Parathyroid adenoma (tissue), 2 donors: Measurements from ENCODE around the gene G6PC2.

Experiments
- H2AFZ ChIP-seq: fragments of 300-600 bp; sonication (generic); one replicate; pipeline ENCODE4 v1.7.0; 2017; ENCODE audit warnings: antibody characterized with exemption, mild to moderate bottlenecking
- H3K27ac ChIP-seq: fragments of 300-600 bp; sonication (generic); one replicate; pipeline ENCODE4 v1.7.0; 2017
- H3K27me3 ChIP-seq: fragments of 300-600 bp; sonication (generic); one replicate; pipeline ENCODE4 v1.7.0; 2017; ENCODE audit warnings: low read length; ENCODE audit not compliant: control insufficient read depth, insufficient read depth
- H3K36me3 ChIP-seq: fragments of 300-600 bp; sonication (generic); one replicate; pipeline ENCODE4 v1.7.0; 2017; ENCODE audit warnings: low read length; ENCODE audit not compliant: control insufficient read depth, insufficient read depth
- H3K4me1 ChIP-seq: fragments of 300-600 bp; sonication (generic); one replicate; pipeline ENCODE4 v1.7.0; 2017; ENCODE audit warnings: control low read depth
- H3K4me2 ChIP-seq: fragments of 300-600 bp; sonication (generic); one replicate; pipeline ENCODE4 v1.7.0; 2017; ENCODE audit warnings: low read length
- H3K4me3 ChIP-seq: fragments of 300-600 bp; sonication (generic); one replicate; pipeline ENCODE4 v1.7.0; 2017; ENCODE audit warnings: low read depth, low read length
- H3K79me2 ChIP-seq: fragments of 300-600 bp; sonication (generic); one replicate; pipeline ENCODE4 v1.7.0; 2017; ENCODE audit warnings: control low read depth
- H3K9ac ChIP-seq: fragments of 300-600 bp; sonication (generic); one replicate; pipeline ENCODE4 v1.7.0; 2017; ENCODE audit warnings: mild to moderate bottlenecking
- H3K9me3 ChIP-seq: fragments of 300-600 bp; sonication (generic); one replicate; pipeline ENCODE4 v1.7.0; 2017; ENCODE audit warnings: low read length; ENCODE audit not compliant: control insufficient read depth
- CTCF ChIP-seq: fragments of 300-600 bp; sonication (generic); IDR thresholded peaks from one replicate; pipeline ENCODE4 v1.7.0; 2017; ENCODE audit warnings: antibody characterized with exemption, mild to moderate bottlenecking
- donor health status: primary hyperparathyroidism.

G6PC2 gene

GRCh38 chr2:168939918-168940317, 38.8 kb downstream of the G6PC2 start:
- Histone ChIP-seq H3K36me3 (no peaks in the 10 kb centered on the region), H3K27ac (no peak overlapping the region), H3K4me3 (no peak overlapping the region), H2AFZ (no peak overlapping the region), H3K9ac (no peak overlapping the region), H3K27me3 (no peaks in the 10 kb centered on the region), H3K4me1 (no peaks in the 10 kb centered on the region), H3K9me3 (no peaks in the 10 kb centered on the region), H3K79me2 (no peaks in the 10 kb centered on the region), H3K4me2 (no peak overlapping the region)
- no peak for TF ChIP-seq CTCF

- TF ChIP-seq CTCF = no peak
- H3K4me3 ChIP-seq = no peak overlapping the region
Observed at GRCh38 chr2:168941297-168941696, 40.2 kb downstream of the G6PC2 start.

DNA sequence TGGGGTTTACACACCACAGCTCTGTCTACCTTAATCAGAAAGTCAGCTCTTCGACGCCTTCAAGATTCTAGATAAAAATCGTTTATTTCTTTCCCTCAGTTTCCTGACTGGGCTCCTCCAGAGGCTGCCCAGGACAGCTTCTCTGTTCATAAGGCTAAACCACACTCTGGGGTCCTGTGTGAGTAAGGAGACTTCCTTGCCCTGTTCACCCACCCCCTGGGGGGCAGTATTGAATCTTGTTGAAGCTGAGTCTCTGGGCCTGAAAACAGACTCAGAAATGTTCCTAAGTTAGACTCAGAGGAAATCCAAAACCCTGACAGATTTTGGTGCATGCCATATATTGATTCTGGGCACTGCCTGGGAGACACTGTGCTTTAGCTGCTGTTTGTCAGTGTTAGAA, 43.0 kb downstream of the G6PC2 start:
- H3K4me3 ChIP-seq = no peak overlapping the region
- H3K9ac ChIP-seq = no peak overlapping the region
- H3K4me1 ChIP-seq = no peaks in the 10 kb centered on the region
- H3K9me3 ChIP-seq = no peaks in the 10 kb centered on the region
- no peaks in the 10 kb centered on the region for H3K27me3 ChIP-seq
- no peaks in the 10 kb centered on the region for H3K36me3 ChIP-seq
- H3K79me2 ChIP-seq = no peaks in the 10 kb centered on the region
- no peak overlapping the region for H3K27ac ChIP-seq
- TF ChIP-seq CTCF = no peak
- H3K4me2 ChIP-seq = no peak overlapping the region
- H2AFZ ChIP-seq = no peak overlapping the region

More at GRCh38 chr2:168941297-168941696, 40.2 kb downstream of the G6PC2 start:
- H3K4me1 ChIP-seq = no peaks in the 10 kb centered on the region
- H2AFZ ChIP-seq = no peak overlapping the region
- H3K36me3 ChIP-seq = no peaks in the 10 kb centered on the region
- no peaks in the 10 kb centered on the region for H3K27me3 ChIP-seq
- no peak overlapping the region for H3K9ac ChIP-seq
- H3K27ac ChIP-seq = no peak overlapping the region
- no peaks in the 10 kb centered on the region for H3K9me3 ChIP-seq
- no peak overlapping the region for H3K4me2 ChIP-seq
- no peaks in the 10 kb centered on the region for H3K79me2 ChIP-seq

GRCh38 chr2:168945508-168945907, 44.4 kb downstream of the G6PC2 start:
- H3K9ac ChIP-seq = no peak overlapping the region
- H3K79me2 ChIP-seq = no peaks in the 10 kb centered on the region
- no peak overlapping the region for H2AFZ ChIP-seq
- no peaks in the 10 kb centered on the region for H3K36me3 ChIP-seq
- H3K27ac ChIP-seq = no peak overlapping the region
- no peak for TF ChIP-seq CTCF
- no peak overlapping the region for H3K4me2 ChIP-seq
- H3K27me3 ChIP-seq = no peaks in the 10 kb centered on the region
- H3K4me3 ChIP-seq = no peak overlapping the region
- H3K4me1 ChIP-seq = no peaks in the 10 kb centered on the region
- no peaks in the 10 kb centered on the region for H3K9me3 ChIP-seq

DNA sequence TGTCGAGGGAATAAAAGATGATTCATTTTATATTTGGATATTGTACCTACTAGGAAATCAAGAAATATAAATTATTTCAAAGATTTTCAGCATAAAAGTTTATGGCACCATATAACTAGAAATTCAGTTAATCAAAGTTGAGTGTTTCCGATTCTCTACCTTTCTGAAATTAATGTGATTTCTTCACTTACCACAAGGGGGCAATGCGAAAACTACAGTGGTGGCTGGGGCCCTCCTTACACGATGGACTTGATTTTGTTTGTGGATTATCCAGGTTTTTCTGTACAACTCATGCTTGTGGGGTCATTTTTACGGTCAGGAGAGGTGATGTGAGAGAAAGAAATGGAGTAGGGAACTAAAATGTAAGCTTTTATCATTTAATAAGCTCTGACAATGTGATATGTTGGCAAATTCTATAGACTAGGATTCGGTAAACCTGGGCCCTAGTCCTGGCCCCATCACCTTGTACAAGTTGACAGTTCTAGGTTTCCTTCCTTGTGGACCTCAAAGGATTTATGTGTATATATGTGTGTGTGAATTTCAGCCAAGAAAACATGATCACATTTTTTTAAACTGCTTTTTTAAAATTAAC, 47.6 kb downstream of the G6PC2 start:
- Histone ChIP-seq H3K79me2 (no peaks in the 10 kb centered on the region), H3K27me3 (no peaks in the 10 kb centered on the region), H3K27ac (no peak overlapping the region), H3K9ac (no peak overlapping the region), H3K36me3 (no peaks in the 10 kb centered on the region), H3K4me3 (no peak overlapping the region), H2AFZ (no peak overlapping the region), H3K4me2 (no peak overlapping the region), H3K4me1 (no peaks in the 10 kb centered on the region), H3K9me3 (no peaks in the 10 kb centered on the region)
- TF ChIP-seq CTCF = peak; percentile 30
